Astrocyte of the hippocampus (primary cell): ENCODE measurements around the gene CAVIN1.
"Not testable (repeated sequence)": the region's sequence is repeated elsewhere in the genome, so short reads cannot be mapped to it uniquely, and the experiment has no call there.

Experiments used
- DNase-seq: peaks from one replicate; pipeline ENCODE4 v3.0.0; 2011; ENCODE audit warnings: low read depth, low spot score

CAVIN1 gene

GRCh38 chr17:42422958-42423712, at the start of gene CAVIN1:
Gene CAVIN1, minus strand, starts transcription at chr17:42423256. Its CDS starts 159 bp downstream, at chr17:42423097.
- DNase-seq = peak; percentile 100

GRCh38 chr17:42467889-42468288, 44.8 kb upstream of the CAVIN1 start:
- DNase-seq = no peak

GRCh38 chr17:42463976-42464400, 40.9 kb upstream of the CAVIN1 start:
- DNase-seq = no peak

GRCh38 chr17:42460371-42460770, 37.3 kb upstream of the CAVIN1 start:
- no peak for DNase-seq

GRCh38 chr17:42459801-42460281, 36.8 kb upstream of the CAVIN1 start:
- peak; percentile 73 for DNase-seq

GRCh38 chr17:42459256-42459800, 36.3 kb upstream of the CAVIN1 start:
- DNase-seq = peak; percentile 45

GRCh38 chr17:42458497-42459255, 35.6 kb upstream of the CAVIN1 start, which contains the start of gene ATP6V0A1:
Gene ATP6V0A1, plus strand, starts transcription at chr17:42458878. Its CDS starts 2,017 bp downstream, at chr17:42460895.
- peak; percentile 93 for DNase-seq

GRCh38 chr17:42457107-42457792, 34.2 kb upstream of the CAVIN1 start:
- DNase-seq = no peak

- peak; percentile 61 for DNase-seq
These were observed 33.4 kb upstream of the CAVIN1 start for GRCh38 chr17:42456223-42457106.

- not testable (repeated sequence) for DNase-seq
These were observed 31.9 kb upstream of the CAVIN1 start for GRCh38 chr17:42454987-42455386.

GRCh38 chr17:42453439-42453838, 30.4 kb upstream of the CAVIN1 start:
- no peak for DNase-seq

GRCh38 chr17:42451270-42451669, 28.2 kb upstream of the CAVIN1 start:
- not testable (repeated sequence) for DNase-seq

GRCh38 chr17:42449838-42450237, 26.8 kb upstream of the CAVIN1 start:
- not testable (repeated sequence) for DNase-seq

GRCh38 chr17:42449176-42449575, 26.1 kb upstream of the CAVIN1 start:
- DNase-seq = not testable (repeated sequence)

- DNase-seq = no peak
These were observed 19.1 kb upstream of the CAVIN1 start for GRCh38 chr17:42442196-42442565.

GRCh38 chr17:42441371-42442195, 18.5 kb upstream of the CAVIN1 start:
- no peak for DNase-seq

GRCh38 chr17:42438600-42439567, 15.8 kb upstream of the CAVIN1 start:
- no peak for DNase-seq

- DNase-seq = peak; percentile 71
These were observed 13.3 kb upstream of the CAVIN1 start for GRCh38 chr17:42436391-42436790.

GRCh38 chr17:42431758-42432161, 8.7 kb upstream of the CAVIN1 start:
- no peak for DNase-seq
